KBM-7 (cell line): ENCODE measurements around the gene CAMK1D.
"Not testable (repeated sequence)": the region's sequence is repeated elsewhere in the genome, so short reads cannot be mapped to it uniquely, and the experiment has no call there.

ENCODE experiments used
- DNase-seq: peaks from one replicate; pipeline ENCODE4 v3.0.0-alpha.2; 2015
- in situ Hi-C: fragments of 300-500 bp; cut with MboI; formaldehyde crosslinking; loops from 2 replicates; pipeline ENCODE4 v1.14.3; 2020; ENCODE audit warnings: low sequenced_read_pairs, low pct_unique_long_range_greater_than_20kb, mixed read lengths

The CAMK1D gene

GRCh38 chr10:12439767-12440166 is 90.4 kb downstream of the CAMK1D start:
- DNase-seq, in situ Hi-C loops: not testable (repeated sequence)

- no peak for DNase-seq
- in situ Hi-C loops, result no loop called here
Measured at GRCh38 chr10:12443026-12443425, 93.7 kb downstream of the CAMK1D start.

DNA sequence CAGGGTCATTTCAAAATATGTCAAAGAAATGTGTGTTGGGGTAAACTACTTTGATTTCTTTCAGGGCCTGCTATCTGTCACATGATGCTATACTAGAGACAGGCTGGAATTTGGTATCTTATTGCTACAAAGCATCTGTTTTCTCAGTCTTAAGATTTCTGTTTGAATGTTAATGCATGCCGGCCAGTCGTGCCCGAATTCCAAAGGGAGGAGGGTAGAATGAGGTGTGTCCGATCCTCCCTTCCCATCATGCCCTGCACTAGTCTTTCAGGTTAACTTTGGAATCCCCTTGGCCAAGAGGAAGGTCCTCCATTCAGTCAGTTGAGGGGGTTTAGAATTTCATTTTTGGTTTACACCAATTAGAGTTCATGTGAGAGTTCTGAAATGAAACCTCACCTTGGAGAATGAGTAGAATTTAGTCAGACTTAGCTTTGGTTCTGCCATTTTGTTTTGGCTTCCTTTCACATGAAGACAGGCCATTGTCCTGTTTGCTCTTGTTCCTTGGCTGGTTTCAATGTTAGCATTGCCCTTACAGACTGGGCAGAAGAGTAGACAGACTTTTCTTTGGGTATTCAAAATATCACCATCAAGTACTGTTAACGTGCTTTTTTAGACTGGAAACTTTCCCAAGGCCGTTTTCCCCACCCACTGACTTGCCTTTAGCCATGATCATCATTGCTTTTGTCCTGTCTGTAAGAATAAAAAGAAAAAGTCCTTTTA is 95.8 kb downstream of the CAMK1D start:
- in situ Hi-C loops, result no loop called here
- no peak for DNase-seq

DNA sequence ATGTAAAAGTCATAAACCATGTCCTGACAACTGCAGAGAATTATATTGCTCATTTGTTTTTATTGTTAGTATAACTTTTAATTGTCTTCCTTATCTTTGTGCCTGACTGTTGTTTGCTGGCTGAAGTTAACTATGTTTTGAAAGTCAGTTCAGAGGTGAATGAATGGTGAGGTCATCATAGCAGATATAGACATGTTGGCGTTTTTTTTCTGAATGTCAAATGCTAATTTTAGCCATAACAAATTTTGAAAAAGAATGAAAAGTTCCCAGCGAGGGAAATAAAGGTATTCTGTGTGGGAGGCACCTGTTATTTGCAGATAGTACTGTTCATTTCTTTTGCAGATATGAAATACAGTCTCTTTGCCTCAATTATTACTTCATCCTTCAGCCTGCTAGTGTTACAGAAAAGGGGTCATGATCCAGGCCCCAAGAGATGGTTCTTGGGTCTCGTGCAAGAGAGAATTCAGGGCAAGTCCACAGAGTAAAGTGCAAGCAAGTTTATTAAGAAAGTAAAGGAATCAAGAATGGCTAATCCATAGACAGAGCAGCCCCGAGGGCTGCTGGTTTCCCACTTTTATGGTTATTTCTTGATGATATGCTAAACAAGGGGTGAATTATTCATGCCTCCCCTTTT is 96.5 kb downstream of the CAMK1D start:
- in situ Hi-C loops, result no loop called here
- DNase-seq, result no peak

DNA sequence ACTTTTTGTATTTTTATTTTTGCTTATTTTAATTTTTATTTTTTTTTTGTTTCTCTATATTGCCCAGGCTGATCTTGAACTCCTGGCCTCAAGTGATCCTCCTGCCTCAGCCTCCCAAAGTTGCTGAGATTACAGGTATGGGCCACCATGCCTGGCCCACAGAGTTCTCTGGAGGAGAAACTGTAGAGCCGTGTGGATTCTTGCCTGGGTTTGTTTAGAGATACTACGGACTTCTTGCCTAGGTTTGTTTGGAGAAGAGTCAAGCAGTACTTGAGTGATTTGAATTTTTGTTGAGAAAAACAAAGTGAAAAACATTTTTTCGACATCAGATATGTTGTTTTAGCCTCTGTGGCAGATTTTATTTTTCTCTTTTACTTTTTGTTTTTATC is 99.0 kb downstream of the CAMK1D start:
- DNase-seq, result no peak

DNA sequence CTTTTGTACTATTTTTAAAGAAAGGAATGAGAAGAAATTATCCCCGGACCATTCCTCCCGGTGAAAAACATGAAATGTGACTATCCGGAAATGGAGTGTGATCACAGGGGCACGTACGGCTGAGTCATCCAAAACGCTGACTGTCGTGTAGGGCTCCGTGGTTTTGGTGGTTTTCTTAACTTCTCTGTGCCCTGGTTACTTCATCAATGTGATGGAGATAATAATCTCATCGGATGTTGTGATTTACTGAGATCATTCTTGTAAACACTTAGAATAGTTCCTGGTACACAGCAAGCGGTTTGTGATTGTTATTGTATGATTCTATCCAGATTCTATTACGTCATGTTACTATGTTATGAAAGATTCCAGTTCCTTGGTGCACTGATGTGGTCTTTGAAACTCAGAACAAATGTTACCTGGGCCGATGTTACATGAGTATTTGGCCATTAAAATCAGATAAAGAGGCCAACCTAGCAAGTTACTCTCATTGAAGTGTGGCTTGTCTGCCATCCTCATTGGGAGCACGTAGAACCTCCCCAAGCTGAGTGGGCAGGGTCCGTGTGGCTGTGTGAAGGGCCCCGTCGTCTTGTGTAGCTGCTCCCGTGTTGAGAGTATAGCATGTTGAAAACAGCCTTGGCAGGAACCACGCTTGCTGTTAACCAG is 99.5 kb downstream of the CAMK1D start:
- in situ Hi-C loops, result no loop called here
- peak; percentile 87 for DNase-seq

More for the DNA sequence above, 99.0 kb downstream of the CAMK1D start:
- in situ Hi-C loops, result no loop called here

GRCh38 chr10:12455318-12455717 is 106.0 kb downstream of the CAMK1D start:
- in situ Hi-C loops, result no loop called here
- no peak for DNase-seq

GRCh38 chr10:12455766-12456165 is 106.4 kb downstream of the CAMK1D start:
- DNase-seq, result no peak
- in situ Hi-C loops, result no loop called here

DNA sequence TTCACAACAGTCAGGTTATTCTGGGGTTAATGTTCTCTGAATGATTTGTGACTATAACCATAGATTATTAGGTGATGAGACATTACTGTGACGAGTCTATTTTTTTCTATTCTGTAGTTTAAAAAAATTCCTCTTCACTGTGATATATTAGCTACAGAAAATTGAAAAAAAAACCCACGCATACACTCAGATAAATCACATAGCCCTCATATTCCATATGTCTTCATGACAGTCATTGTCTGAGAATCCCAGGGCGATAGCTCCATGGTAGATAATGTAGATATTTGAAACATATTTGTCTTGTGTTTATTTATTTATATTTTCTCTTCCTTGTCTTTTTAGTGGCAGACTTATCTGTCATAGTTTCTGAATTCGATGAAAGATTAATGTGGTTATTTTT is 110.0 kb downstream of the CAMK1D start:
- no peak for DNase-seq
- in situ Hi-C loops, result no loop called here

GRCh38 chr10:12459762-12460161 is 110.4 kb downstream of the CAMK1D start:
- in situ Hi-C loops, result no loop called here
- no peak for DNase-seq

DNA sequence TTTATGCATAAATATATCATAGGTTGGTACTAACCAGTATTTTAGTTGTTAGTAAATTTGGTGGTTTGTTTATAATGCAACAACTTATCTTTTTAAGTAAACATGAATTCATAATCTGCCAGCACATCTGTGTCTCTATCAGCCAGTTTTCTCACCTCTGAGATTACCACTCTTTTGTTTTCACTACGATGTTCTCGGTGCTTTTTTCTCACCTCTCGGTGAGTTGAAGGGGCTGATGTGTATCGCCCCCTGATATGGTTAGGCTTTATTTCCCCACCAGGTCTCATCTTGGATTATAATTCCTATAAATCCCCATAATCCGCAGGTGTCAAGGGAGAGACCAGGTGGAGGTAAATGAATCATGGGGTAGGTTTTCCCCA is 114.1 kb downstream of the CAMK1D start:
- no peak for DNase-seq
- in situ Hi-C loops, result no loop called here

GRCh38 chr10:12465385-12466136 is 116.2 kb downstream of the CAMK1D start:
- in situ Hi-C loops, result no loop called here
- no peak for DNase-seq

DNA sequence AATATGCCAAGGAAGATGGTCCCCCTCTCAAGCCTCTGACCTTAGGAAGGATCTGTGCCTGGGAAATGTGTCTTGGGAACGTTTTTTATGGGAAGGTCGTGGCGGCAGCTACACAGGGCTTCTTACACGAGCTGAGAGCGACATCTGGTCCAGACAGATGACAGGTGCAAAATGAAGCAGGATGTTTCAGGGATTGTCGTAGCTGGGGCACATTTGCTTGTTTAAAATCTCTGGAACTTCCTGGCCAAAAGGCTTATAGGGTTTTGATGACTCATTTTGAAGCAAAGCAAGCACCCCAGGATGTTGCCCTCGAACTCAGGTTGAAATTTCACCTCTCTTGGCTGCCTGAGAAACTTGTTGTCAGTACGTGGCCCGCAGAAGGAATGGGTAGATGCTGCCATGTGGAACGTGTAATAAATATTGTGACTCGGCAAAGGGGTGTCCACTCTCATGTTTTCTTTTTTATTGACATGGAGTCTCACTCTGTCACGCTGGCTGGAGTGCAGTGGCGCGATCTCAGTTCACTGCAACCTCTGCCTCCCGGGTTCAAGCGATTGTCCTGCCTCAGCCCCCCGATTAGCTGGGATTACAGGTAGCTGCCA is 117.5 kb downstream of the CAMK1D start:
- in situ Hi-C loops, result no loop called here
- DNase-seq, result no peak

DNA sequence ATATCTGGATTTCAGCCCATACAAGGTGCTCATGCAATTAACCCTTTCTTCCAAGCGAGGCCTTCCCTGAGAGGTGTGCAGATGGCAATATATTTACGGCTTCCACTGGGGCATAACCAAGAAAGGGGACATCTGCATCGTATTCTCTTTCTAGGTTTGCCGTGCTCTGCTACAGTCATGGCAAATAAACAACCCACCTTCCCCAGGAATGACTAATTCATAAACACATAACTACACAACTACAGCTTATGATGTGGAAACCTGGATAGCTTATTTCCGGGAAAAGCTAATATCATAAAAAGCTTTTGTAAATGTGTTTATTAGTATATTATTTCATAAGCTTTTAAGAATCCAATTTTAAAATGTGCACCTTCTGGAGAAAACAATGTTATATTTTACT is 120.0 kb downstream of the CAMK1D start:
- no peak for DNase-seq
- in situ Hi-C loops, result no loop called here

GRCh38 chr10:12470719-12471118 is 121.4 kb downstream of the CAMK1D start:
- no peak for DNase-seq
- in situ Hi-C loops, result no loop called here

DNA sequence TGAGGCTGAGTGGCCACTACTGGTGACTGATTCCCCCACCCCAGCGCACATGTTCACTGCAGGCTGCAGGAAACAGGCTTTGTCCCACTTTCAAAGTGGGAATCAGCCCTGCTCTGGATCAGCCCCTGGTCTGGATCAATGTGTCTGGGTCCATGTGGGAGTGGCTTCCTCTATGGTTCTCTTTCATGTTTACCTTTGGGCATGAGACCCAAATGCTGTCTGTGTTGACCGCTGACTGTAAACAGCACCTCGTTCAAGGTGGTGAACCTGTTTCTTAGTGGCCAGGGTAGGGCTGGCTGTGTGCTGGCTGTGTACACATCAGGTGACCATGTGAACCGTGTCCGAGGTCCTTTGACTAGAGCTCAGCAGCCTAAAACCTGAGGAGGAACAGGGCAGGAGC is 121.8 kb downstream of the CAMK1D start:
- in situ Hi-C loops, result no loop called here

GRCh38 chr10:12473491-12473890 is 124.1 kb downstream of the CAMK1D start:
- in situ Hi-C loops, result no loop called here

More for the DNA sequence above, 121.8 kb downstream of the CAMK1D start:
- no peak for DNase-seq

GRCh38 chr10:12474727-12475412 is 125.5 kb downstream of the CAMK1D start:
- in situ Hi-C loops, result no loop called here
- DNase-seq, result no peak

More at GRCh38 chr10:12473491-12473890, 124.1 kb downstream of the CAMK1D start:
- DNase-seq, result no peak

DNA sequence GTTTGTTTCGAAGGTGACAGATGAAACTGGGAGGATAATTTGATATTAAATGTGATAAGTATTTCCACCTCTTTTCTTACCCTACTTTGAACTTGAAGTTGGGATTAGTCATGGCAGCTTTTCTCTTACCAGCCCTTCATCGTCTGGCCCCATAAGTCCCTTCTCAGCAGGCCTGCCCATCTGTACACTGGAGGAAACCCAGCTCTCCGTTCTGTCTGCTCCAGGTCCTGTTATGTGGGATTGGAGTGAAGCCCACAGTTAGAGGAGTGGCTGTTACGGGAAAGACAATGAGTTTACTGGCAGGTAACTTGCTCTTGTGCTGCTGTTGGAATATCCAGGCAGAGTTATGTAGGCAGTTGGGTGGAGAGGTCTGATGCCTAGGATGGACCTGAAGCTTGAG is 127.3 kb downstream of the CAMK1D start:
- DNase-seq, result no peak
- in situ Hi-C loops, result no loop called here
